Measurements from ENCODE around the gene EPHB1. TPM values are rescaled to one million over a fixed set of nuclear protein-coding genes. Genes with fewer than 3 reads are reported as not detected.

The EPHB1 gene
- polyA plus RNA-seq, 1 experiment = 0.50 TPM

GRCh38 chr3:134810850-134811249 is 15.8 kb downstream of the EPHB1 start:
- POLR2A ChIA-PET = interaction anchor here (0.6 kb wide), 1 partner anchor 47 kb away, joined by 4 read pairs; no protein-coding TSS in a partner anchor

GRCh38 chr3:134813618-134814017 is 18.6 kb downstream of the EPHB1 start:
- TF ChIP-seq, protein P1, sequence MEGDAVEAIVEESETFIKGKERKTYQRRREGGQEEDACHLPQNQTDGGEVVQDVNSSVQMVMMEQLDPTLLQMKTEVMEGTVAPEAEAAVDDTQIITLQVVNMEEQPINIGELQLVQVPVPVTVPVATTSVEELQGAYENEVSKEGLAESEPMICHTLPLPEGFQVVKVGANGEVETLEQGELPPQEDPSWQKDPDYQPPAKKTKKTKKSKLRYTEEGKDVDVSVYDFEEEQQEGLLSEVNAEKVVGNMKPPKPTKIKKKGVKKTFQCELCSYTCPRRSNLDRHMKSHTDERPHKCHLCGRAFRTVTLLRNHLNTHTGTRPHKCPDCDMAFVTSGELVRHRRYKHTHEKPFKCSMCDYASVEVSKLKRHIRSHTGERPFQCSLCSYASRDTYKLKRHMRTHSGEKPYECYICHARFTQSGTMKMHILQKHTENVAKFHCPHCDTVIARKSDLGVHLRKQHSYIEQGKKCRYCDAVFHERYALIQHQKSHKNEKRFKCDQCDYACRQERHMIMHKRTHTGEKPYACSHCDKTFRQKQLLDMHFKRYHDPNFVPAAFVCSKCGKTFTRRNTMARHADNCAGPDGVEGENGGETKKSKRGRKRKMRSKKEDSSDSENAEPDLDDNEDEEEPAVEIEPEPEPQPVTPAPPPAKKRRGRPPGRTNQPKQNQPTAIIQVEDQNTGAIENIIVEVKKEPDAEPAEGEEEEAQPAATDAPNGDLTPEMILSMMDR (IDR thresholded peaks at IDR 0.05; ENCODE audit: insufficient read depth, low read depth, low read length) = no peak
- CTCF ChIA-PET = interaction anchor here (0.8 to 1.5 kb wide), 4 partner anchors 10 to 59 kb away, joined by 3 to 4 read pairs (median 3); no protein-coding TSS in a partner anchor

More at GRCh38 chr3:134810850-134811249, 15.8 kb downstream of the EPHB1 start:
- H3K36me3 ChIP-seq (ENCODE audit: control insufficient read depth, insufficient read depth, low read length) = no peaks in the 10 kb centered on the region
- no peak for DNase-seq (ENCODE audit: low read depth)
- TF ChIP-seq, protein P1 (IDR thresholded peaks at IDR 0.05; ENCODE audit: insufficient read depth, low read depth, low read length) = no peak
- CTCF ChIA-PET = no interaction called here
- no peaks in the 10 kb centered on the region for H3K27me3 ChIP-seq (ENCODE audit: control insufficient read depth, insufficient read depth, low read length)
- H3K4me3 ChIP-seq (ENCODE audit: low read depth, low read length) = no peak overlapping the region

DNA sequence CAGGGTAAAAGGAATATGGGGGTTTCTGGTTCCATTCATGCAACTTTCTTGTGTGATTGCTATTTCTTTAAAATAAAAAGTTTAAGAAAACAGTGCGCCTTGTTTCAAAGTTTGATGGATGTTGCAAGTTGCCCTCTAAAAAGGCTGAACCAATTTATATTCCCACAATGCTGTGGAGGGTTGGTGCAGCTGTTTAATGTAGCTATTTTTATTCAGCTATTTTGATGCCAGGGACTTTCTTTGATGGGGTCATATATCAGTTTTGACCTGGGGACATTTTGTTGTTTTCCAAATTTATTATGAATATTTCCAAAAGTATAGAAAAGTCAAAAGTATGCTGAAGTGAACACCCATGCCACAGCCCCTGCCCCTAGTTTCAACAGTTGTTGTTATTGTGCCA is 20.5 kb downstream of the EPHB1 start:
- Histone ChIP-seq H3K4me3 (ENCODE audit: low read depth, low read length) (no peak overlapping the region), H3K36me3 (ENCODE audit: control insufficient read depth, insufficient read depth, low read length) (no peaks in the 10 kb centered on the region), H3K27me3 (ENCODE audit: control insufficient read depth, insufficient read depth, low read length) (no peaks in the 10 kb centered on the region)
- ChIA-PET POLR2A (interaction anchor here (0.6 kb wide), 1 partner anchor 11 kb away, joined by 3 read pairs; no protein-coding TSS in a partner anchor), CTCF (interaction anchor here (0.8 kb wide), 1 partner anchor 9 kb away, joined by 3 read pairs; no protein-coding TSS in a partner anchor)
- TF ChIP-seq, protein P1 (IDR thresholded peaks at IDR 0.05; ENCODE audit: insufficient read depth, low read depth, low read length) = no peak
- DNase-seq (ENCODE audit: low read depth) = no peak

More at GRCh38 chr3:134813618-134814017, 18.6 kb downstream of the EPHB1 start:
- no peak for DNase-seq (ENCODE audit: low read depth)
- POLR2A ChIA-PET = no interaction called here
- Histone ChIP-seq H3K4me3 (ENCODE audit: low read depth, low read length) (no peak overlapping the region), H3K36me3 (ENCODE audit: control insufficient read depth, insufficient read depth, low read length) (no peaks in the 10 kb centered on the region), H3K27me3 (ENCODE audit: control insufficient read depth, insufficient read depth, low read length) (no peaks in the 10 kb centered on the region)

DNA sequence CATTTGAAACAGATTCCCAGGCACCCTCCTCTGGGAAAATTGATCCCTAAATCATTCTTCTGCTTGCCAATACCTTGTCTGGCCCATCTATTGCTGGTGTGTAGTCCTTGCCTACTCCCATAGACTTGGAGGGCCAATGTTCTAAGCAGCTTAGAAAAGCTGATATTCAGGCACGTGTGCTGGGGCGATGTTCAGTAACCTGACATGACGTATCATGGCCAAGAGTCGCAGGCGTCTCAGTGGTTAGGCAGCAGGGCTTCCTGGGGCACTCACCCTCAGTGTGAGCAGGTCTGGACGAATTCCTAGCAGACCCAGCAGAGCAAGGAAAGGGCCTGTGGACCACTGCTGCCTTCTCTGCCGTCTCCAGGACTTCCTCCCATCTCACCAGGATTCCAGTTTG is 21.6 kb downstream of the EPHB1 start:
- POLR2A ChIA-PET = no interaction called here

GRCh38 chr3:134817297-134817696 is 22.2 kb downstream of the EPHB1 start:
- TF ChIP-seq, protein P1 (IDR thresholded peaks at IDR 0.05; ENCODE audit: insufficient read depth, low read depth, low read length) = no peak
- Histone ChIP-seq H3K36me3 (ENCODE audit: control insufficient read depth, insufficient read depth, low read length) (no peaks in the 10 kb centered on the region), H3K27me3 (ENCODE audit: control insufficient read depth, insufficient read depth, low read length) (no peaks in the 10 kb centered on the region), H3K4me3 (ENCODE audit: low read depth, low read length) (no peak overlapping the region)
- CTCF ChIA-PET = interaction anchor here (0.5 to 1.2 kb wide), 2 partner anchors 22 to 24 kb away, joined by 3 read pairs; partner anchors contain the start of gene EPHB1
- no peak for DNase-seq (ENCODE audit: low read depth)
- POLR2A ChIA-PET = no interaction called here

More for the DNA sequence above, 21.6 kb downstream of the EPHB1 start:
- CTCF ChIA-PET = interaction anchor here (0.5 to 1.2 kb wide), 2 partner anchors 22 to 24 kb away, joined by 3 read pairs; partner anchors contain the start of gene EPHB1
- Histone ChIP-seq H3K36me3 (ENCODE audit: control insufficient read depth, insufficient read depth, low read length) (no peaks in the 10 kb centered on the region), H3K4me3 (ENCODE audit: low read depth, low read length) (no peak overlapping the region), H3K27me3 (ENCODE audit: control insufficient read depth, insufficient read depth, low read length) (no peaks in the 10 kb centered on the region)
- DNase-seq (ENCODE audit: low read depth) = no peak
- TF ChIP-seq, protein P1 (IDR thresholded peaks at IDR 0.05; ENCODE audit: insufficient read depth, low read depth, low read length) = no peak

All from BJ (cell line).